NB4 (cell line): ENCODE data around the gene PRKCE.

Experiments used
- POLR2A ChIP-seq: IDR thresholded peaks from 2 replicates; pipeline ENCODE4 v1.6.1; 2011; ENCODE audit warnings: mild to moderate bottlenecking; ENCODE audit not compliant: insufficient read length; ENCODE audit errors: extremely low read depth
- TF ChIP-seq, protein P1 (sequence below): IDR thresholded peaks from one replicate; pipeline ENCODE4 v1.5.1; 2012; ENCODE audit warnings: low read depth, low read length

GRCh38 chr2:45876611-45877010 is 225.1 kb downstream of the PRKCE start:
- no peak for TF ChIP-seq POLR2A
- TF ChIP-seq, protein P1, sequence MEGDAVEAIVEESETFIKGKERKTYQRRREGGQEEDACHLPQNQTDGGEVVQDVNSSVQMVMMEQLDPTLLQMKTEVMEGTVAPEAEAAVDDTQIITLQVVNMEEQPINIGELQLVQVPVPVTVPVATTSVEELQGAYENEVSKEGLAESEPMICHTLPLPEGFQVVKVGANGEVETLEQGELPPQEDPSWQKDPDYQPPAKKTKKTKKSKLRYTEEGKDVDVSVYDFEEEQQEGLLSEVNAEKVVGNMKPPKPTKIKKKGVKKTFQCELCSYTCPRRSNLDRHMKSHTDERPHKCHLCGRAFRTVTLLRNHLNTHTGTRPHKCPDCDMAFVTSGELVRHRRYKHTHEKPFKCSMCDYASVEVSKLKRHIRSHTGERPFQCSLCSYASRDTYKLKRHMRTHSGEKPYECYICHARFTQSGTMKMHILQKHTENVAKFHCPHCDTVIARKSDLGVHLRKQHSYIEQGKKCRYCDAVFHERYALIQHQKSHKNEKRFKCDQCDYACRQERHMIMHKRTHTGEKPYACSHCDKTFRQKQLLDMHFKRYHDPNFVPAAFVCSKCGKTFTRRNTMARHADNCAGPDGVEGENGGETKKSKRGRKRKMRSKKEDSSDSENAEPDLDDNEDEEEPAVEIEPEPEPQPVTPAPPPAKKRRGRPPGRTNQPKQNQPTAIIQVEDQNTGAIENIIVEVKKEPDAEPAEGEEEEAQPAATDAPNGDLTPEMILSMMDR: no peak
